Left forelimb (tissue), 1 donor: ENCODE results near the gene NEK10.
"Not testable (repeated sequence)": the region's sequence is repeated elsewhere in the genome, so short reads cannot be mapped to it uniquely, and the experiment has no call there.

ENCODE experiments used
- DNase-seq: peaks from one replicate; pipeline ENCODE4 v3.0.0-alpha.2; 2018; ENCODE audit warnings: low spot score

The NEK10 gene

DNA sequence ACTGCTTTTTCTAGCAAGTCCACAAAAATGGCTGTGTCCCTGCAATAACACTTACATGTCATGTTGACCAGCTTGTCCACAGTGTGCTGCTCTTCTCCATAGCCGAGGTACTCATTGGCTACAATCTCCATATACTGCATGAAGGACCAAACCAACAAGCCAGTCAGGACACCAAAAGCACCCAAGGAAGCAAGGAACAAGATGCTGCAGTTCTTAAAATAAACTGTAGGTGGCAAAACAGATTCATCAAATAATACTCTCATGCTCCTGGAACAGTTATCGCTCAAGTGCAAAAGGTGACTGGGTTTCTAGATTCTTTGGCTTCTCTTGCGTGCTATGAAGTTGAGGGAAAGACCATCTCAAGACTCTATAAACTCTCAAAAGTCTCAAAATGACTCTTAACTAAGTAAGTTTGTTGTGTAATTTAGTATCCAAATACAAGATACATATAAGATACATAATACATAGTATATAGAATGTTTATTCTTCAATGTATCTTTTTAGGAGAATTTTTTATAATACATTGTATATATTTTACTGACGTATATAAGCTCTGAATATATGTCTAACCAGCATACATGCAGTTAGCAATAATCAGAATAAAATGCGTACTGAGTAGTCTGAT is 57.0 kb downstream of the NEK10 start:
- no peak for DNase-seq

DNA sequence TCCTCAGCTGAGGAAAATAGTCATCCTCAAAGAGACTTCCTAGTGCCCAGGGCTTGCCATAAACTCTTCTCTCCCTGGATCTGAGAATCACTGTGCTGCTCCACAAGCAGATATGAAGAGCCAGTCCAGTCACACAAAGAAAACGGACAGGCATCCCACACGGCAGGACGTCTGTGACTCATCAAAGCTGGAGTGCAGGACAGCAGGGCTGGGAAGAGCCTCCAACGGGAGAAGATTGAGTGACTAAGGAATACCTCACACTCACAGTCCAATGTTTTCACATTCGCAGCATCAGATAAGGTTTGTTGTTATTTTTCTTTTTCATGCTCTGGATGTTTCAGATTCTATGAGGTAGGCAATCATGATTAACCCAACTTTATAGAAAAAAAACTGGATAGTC is 57.8 kb downstream of the NEK10 start:
- DNase-seq = no peak

DNA sequence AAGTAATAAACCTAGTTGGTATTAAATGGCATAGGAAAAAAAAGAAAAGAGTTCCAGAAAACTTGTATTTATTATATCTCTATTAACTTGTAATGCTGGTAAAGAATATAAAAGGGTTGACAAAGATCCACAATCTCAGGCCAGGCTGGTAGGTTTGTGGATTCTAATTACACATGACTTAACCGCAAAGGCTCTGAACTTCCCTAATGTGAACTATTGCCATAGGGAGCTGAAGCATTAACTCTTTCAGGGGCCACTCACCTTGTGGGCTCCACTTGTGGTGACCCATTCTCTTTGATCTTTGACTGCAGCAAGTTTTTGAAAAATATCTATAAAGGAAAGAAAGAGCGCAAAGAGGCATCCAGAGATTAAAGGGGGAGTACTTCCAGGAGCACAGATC is 58.5 kb downstream of the NEK10 start:
- no peak for DNase-seq

DNA sequence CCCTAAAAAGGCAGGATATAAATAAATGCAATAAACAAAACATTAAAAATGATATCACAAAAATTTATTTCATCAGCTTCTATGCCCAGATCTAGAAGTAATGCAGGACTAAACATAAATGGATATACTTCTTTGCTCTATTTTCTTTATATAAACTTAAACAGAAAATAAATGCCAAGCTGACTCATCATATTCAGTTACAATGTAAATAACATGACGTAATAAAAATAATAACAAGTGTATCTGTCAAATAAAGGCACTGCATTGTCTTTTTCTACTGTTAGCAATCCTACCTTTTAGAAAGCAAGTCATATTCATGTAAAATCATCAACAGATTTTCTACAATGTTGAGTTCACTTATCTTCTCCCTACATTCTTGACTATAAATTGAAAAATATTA is 61.6 kb downstream of the NEK10 start:
- no peak for DNase-seq

DNA sequence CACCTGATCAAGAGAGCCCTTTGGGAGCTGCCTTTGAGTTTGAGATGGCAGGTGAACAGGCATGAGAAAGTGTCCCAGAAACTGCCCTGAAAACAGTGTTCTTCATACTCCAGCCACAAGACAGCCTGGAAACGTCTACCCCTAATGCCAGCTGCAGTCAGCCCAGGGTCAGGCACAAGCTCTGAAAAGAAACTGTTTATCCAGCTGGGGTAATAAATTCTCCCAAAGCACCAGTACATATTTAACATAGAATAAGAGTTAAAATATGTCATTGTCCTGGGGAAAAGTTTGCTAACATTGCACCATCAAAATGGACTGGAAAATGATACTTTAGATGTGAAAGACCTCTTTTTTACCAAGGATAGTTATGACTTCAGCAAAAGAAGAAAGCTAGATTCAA is 66.3 kb downstream of the NEK10 start:
- no peak for DNase-seq

DNA sequence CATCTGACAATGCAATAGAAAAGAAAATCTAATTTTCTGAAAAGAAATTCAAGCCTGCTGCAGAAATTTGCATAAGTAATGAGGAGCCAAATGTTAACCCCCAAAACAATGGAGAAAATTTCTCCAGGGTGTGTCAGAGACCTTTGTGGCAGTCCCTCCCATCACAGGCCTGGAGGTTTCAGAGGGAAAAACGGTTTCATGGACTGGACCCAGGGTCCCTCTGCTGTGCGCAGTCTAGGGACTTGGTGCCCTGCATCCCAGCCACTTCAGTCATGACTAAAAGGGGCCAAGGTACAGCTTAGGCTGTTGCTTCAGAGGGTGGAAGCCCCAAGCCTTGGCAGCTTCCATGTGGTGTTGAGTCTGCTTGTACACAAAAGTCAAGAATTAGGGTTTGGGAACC is 70.2 kb downstream of the NEK10 start:
- DNase-seq = not testable (repeated sequence)

- DNase-seq = no peak
Observed at GRCh38 chr3:27293939-27294338, 75.2 kb downstream of the NEK10 start.

GRCh38 chr3:27290760-27291159 is 78.4 kb downstream of the NEK10 start:
- no peak for DNase-seq

DNA sequence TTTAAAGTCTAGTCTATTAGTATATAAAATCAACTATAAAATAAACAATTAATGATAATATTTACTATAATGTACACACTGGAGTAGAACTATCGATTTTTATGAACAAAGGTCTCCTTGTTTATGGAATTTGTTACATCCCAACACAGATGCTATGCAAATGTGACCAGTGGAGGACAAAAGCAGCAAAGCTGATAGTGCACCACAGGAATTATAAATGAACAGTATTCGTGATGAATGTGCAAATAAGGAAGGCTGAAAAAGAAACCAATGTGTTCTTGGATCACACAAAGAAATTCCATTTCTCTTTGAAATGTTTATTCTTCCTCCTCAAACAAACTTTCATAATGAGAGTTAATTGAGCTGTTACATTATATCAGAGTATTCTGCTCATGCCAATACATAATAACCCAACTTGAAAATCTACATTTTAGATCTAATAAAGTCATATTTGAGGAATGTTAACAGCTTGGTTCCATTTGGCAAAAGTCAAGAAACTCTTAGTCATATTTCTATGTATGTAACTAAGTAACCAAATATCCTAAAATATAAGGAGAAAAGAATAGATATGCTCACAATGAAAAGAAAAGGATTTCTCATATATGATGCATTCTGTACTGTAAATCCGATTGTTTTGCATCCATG is 79.3 kb downstream of the NEK10 start:
- no peak for DNase-seq

DNA sequence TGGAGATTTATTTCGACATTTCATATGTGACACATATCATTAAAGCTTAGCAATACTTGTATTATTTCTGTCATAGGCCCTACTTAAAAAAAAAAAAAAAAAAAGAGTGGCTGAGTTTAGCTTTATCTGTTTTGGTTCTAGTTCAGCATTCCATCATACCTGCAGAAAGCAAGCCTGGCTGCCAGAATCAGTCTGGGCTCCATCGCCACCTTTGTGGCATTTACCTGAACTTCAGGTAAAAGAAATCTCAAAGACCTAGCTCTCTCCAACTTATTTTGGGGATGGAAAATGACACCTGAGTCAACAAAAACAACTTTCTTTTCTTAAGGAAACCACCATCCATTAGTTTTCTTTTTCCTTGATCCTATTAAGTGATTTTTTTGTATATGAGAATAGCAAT is 82.1 kb downstream of the NEK10 start:
- DNase-seq = no peak

- not testable (repeated sequence) for DNase-seq
Observed at GRCh38 chr3:27286467-27286866, 82.7 kb downstream of the NEK10 start.

DNA sequence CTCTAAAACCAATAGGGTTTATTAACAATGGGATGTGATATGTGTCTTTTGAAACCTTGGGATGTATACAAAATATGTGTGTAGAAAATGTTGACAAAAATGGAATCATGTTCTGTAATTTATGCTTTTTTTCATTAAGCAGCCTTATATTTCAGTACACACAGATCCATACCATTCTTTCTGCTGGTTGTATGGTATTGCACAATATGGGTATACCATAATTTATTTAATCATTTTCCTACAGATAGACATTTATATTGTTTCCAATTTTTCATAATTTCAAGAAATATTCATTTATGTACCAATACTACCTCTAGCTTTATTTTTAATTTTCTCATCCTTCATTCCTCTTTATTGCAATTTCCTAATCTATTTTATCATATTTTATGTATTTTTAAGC is 83.5 kb downstream of the NEK10 start:
- DNase-seq = no peak

DNA sequence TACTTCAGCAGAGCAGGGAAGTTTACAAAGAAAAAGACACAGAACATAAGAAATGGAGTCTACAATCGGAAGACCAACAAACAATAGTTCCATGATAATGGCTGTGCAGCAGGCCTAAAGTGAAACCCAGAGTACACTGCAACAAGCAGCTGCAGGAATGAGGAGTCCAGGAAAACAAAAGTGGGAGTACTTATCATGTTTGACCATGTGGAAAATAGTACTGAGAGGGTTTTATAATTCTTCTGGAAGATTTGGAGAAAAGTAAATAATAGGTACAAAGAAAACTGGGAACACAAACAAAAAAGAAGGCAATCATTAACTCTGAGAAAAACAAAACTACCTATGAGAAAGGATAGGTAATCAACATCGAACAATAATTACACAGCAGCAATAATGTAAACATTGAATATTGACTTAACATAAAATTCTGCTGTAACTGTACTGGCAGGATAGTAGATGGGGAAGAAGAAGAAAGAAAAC is 87.5 kb downstream of the NEK10 start:
- DNase-seq = no peak

DNA sequence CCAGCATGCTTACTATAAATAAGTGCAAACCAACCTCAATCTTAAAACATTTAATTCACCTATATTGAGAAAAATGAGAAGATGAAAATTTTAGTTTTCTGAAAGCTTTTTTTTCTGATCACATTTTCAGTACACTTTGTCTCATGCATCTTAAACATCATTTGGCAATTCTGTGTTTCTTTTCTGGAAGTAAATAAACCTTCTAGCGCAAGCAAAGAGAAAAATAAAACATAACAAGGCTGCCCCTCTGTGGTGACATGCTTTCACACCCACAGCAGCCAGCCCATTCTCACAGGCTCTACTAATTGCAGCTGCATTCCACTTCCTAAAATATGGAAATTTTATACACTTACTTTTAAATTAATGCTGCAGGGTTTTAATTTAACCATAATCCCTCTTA is 90.1 kb downstream of the NEK10 start:
- DNase-seq = no peak

- DNase-seq = no peak
Observed at GRCh38 chr3:27278383-27279055, 90.7 kb downstream of the NEK10 start.

DNA sequence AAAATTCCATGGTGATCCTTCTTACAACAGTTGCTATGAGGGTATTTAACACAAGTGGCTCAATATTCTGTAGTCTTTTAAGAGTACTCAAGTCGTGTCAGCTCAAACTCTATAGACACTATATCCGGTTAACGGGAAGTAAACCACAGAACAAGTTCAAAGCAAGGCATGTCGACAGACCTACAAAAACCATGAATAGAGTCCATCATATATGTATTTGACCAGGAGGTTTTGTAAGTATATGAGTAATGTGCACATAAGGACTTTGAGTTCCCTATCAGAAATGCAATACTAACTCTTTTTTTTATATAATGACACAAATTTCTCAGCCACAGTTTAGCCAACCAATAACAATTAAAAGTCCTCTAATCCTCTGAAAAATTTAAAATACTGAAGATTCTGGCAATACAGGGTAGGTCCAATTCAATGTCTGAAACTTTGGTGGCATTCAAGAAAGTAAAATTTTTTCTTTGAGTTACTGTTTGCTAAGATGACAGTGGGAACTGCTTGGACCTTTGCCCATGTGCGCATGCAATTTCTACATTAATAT is 93.7 kb downstream of the NEK10 start:
- no peak for DNase-seq

DNA sequence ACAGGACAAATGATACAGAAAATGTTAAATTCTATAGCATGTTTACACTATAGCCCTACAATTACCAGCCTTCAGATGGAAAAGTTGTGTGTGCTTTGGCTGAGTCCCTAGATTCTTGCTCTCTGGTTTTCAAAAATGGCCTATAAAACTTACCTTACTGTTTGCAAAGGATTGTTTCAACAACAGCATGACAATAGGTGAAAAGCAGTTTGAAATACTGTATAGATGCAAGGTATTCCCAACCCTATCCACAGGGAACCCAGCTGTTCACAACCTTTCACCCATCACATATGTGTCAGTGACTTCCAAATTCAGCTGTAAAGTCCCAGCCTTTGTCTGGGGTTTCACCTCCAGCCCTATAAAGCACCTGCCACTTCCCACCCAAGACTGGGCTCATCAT is 97.3 kb downstream of the NEK10 start:
- DNase-seq = no peak

- DNase-seq = no peak
Observed at GRCh38 chr3:27254896-27255295, 114.3 kb downstream of the NEK10 start.

GRCh38 chr3:27253831-27254230 is 115.4 kb downstream of the NEK10 start:
- no peak for DNase-seq

DNA sequence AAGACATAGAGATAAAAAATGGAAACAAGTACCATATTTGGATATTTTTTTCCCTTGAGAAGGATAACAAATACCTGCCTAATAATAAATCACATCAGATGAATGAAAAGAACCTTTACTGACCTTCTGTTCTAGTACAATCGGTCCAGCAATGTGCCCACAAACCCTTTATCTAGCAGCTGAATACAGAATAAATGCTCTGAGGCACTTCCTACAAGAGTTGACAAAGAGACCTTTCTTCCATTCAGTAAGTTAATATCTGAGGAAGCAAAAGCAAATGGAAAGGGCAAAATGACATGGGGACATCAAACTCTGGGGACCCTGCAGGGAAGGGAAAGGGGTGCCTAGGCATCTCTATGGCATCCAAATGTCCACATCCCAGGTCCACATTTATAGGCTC is 115.8 kb downstream of the NEK10 start:
- DNase-seq = no peak

- no peak for DNase-seq
Observed at GRCh38 chr3:27252646-27253045, 116.5 kb downstream of the NEK10 start.

- DNase-seq = no peak
Observed at GRCh38 chr3:27244374-27244773, 124.8 kb downstream of the NEK10 start.

DNA sequence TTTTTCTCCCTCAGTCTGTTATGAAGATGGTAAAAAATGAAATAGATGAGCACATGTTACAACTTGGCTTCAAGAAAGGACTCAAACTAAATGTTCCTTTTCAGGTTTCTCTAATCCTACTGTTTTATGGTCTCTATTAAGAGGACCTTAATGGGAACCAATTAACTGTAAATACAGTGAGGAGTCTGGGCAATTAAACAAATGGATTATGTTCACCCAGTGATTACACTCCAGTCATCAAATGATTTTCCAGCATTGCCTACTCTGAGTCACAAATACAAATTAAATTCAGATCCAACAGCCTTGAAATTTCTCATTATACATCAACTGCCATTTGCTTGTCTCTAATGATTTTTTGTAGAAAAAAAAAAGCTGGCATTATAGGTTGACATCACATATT is 129.2 kb downstream of the NEK10 start:
- DNase-seq = no peak
